ENCODE data around the gene ZDHHC14.

The ZDHHC14 gene

GRCh38 chr6:157488716-157489118 is 107.7 kb downstream of the ZDHHC14 start:
- peak overlapping the region; percentile 43 for H3K4me3 ChIP-seq (ENCODE audit: low read depth, low read length)
- H3K27ac ChIP-seq, result no peak overlapping the region; the same call in 1 of the 2 replicates
- no peaks in the 10 kb centered on the region for H3K27me3 ChIP-seq (ENCODE audit: insufficient read depth, low read depth, severe bottlenecking)
- no peaks in the 10 kb centered on the region for H3K9me3 ChIP-seq (ENCODE audit: severe bottlenecking)
- TF ChIP-seq CTCF (IDR thresholded peaks at IDR 0.05; ENCODE audit: low read depth, low read length), result no peak
- peak; percentile 73 for DNase-seq
- no peaks in the 10 kb centered on the region for H3K36me3 ChIP-seq

GRCh38 chr6:157490611-157491269 is 109.8 kb downstream of the ZDHHC14 start:
- Histone ChIP-seq H3K27ac (no peak overlapping the region), H3K27me3 (ENCODE audit: insufficient read depth, low read depth, severe bottlenecking) (no peaks in the 10 kb centered on the region), H3K9me3 (ENCODE audit: severe bottlenecking) (no peaks in the 10 kb centered on the region), H3K4me3 (ENCODE audit: low read depth, low read length) (no peak overlapping the region), H3K36me3 (no peaks in the 10 kb centered on the region)
- no peak for TF ChIP-seq CTCF (IDR thresholded peaks at IDR 0.05; ENCODE audit: low read depth, low read length)
- DNase-seq, result no peak

GRCh38 chr6:157491571-157492232 is 110.7 kb downstream of the ZDHHC14 start:
- Histone ChIP-seq H3K9me3 (ENCODE audit: severe bottlenecking) (no peaks in the 10 kb centered on the region), H3K27ac (no peak overlapping the region), H3K27me3 (ENCODE audit: insufficient read depth, low read depth, severe bottlenecking) (no peaks in the 10 kb centered on the region), H3K36me3 (no peaks in the 10 kb centered on the region), H3K4me3 (ENCODE audit: low read depth, low read length) (no peak overlapping the region)
- no peak for TF ChIP-seq CTCF (IDR thresholded peaks at IDR 0.05; ENCODE audit: low read depth, low read length)
- DNase-seq, result peak; percentile 40

DNA sequence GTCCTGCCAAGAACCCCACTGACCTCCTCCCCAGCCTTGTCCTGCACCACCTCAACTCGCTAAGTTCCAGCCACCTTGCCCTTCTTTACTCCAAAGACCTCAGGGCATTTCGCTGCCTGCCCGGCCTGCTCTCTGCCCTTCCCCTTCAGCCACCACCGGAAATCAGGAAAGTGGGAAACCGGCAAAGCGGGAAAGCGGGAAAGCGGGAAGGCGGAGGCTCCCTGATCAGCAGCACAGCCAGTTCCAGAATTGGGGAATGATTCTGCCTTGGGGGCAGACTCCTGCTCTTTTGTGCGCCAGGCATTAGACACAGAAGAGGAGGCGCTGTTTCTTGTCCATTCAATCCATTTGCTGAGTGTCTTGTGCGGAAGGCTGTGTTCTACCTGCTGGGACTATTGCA is 111.3 kb downstream of the ZDHHC14 start:
- no peak overlapping the region for H3K4me3 ChIP-seq (ENCODE audit: low read depth, low read length)
- no peaks in the 10 kb centered on the region for H3K9me3 ChIP-seq (ENCODE audit: severe bottlenecking)
- TF ChIP-seq CTCF (IDR thresholded peaks at IDR 0.05; ENCODE audit: low read depth, low read length), result no peak
- no peak overlapping the region for H3K27ac ChIP-seq
- DNase-seq, result no peak
- H3K27me3 ChIP-seq (ENCODE audit: insufficient read depth, low read depth, severe bottlenecking), result no peaks in the 10 kb centered on the region
- no peaks in the 10 kb centered on the region for H3K36me3 ChIP-seq

GRCh38 chr6:157492741-157493140 is 111.8 kb downstream of the ZDHHC14 start:
- H3K4me3 ChIP-seq (ENCODE audit: low read depth, low read length), result no peak overlapping the region
- TF ChIP-seq CTCF (IDR thresholded peaks at IDR 0.05; ENCODE audit: low read depth, low read length), result no peak
- H3K27ac ChIP-seq, result no peak overlapping the region
- no peaks in the 10 kb centered on the region for H3K27me3 ChIP-seq (ENCODE audit: insufficient read depth, low read depth, severe bottlenecking)
- DNase-seq, result no peak
- H3K36me3 ChIP-seq, result no peaks in the 10 kb centered on the region
- H3K9me3 ChIP-seq (ENCODE audit: severe bottlenecking), result no peaks in the 10 kb centered on the region
